Astrocyte (in vitro differentiated cells and primary cell): ENCODE data around the gene UBAC1.

ENCODE experiments used
- CTCF ChIP-seq: IDR thresholded peaks from 2 replicates; pipeline ENCODE4 v1.5.1; 2011; ENCODE audit warnings: low read depth, mild to moderate bottlenecking, inconsistent platforms, low read length, moderate library complexity; ENCODE audit not compliant: insufficient read depth
- EZH2 ChIP-seq: IDR thresholded peaks from 2 replicates; pipeline ENCODE4 v1.6.1; 2012; ENCODE audit warnings: mild to moderate bottlenecking, low read length, inconsistent platforms; ENCODE audit not compliant: insufficient read depth

- TF ChIP-seq CTCF (no peak), EZH2 (no peak)
These were observed 6.9 kb upstream of the UBAC1 start for GRCh38 chr9:135968083-135968476.
